Skin of body (tissue), 3 donors: ENCODE results near the gene NTMT2. TPM values are rescaled to one million over a fixed set of nuclear protein-coding genes. Genes with fewer than 3 reads are reported as not detected.

Experiments
- DNase-seq: peaks from one replicate; lab custom pipeline; 2025; lab: John Stamatoyannopoulos, UW
- small RNA-seq: library from RNA; depleted of rRNA; stranded (forward); fragments of <200 nt; gene quantifications from one replicate; pipeline ENCODE3, GENCODE V24; 2014; ENCODE audit warnings: low replicate concordance
- total RNA-seq: library from RNA; depleted of rRNA; stranded (reverse); fragments of >200 nt; gene quantifications from one replicate; pipeline ENCODE4 v1.2.3, GENCODE V29; 2014

The NTMT2 gene
- total RNA-seq, 1 donor from 2014 or later: not detected

DNA sequence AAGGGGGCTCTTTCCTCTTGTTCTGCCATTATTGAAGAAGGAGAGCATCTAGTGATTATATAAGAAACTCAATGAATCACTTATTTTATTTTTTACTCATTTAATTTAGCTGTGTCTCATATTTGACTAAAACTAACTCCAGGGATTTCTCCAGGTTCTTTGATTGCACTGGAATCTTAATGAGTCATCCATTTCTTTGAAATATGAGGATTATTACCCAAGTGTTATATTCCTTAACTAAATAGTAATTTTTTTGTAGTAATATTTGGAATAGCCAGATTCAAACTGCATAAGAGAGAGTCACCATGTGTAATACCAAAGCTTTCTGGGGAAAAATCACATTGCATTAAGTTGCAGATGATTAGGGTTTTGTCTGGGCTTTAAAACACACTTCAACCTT, 59.5 kb downstream of the NTMT2 start:
- no peak for DNase-seq

DNA sequence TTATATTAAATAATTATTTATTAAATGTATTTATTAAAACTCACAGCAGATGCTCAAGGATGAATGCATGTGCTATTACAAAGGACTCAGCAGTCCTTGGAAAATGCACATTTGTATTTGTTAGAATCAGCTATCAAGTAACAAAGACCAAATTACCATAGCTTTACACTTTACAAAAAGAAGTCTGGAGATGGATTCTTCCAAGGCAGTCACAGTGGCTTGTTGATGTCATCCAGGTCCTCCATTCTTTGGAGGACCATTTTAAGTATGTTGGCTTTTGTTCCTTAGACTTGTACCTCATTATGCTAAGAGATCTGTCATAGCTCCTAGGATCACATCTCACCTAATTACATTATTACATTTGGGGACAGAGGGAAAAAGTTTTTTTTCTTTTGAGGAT, 63.4 kb downstream of the NTMT2 start:
- no peak for DNase-seq

DNA sequence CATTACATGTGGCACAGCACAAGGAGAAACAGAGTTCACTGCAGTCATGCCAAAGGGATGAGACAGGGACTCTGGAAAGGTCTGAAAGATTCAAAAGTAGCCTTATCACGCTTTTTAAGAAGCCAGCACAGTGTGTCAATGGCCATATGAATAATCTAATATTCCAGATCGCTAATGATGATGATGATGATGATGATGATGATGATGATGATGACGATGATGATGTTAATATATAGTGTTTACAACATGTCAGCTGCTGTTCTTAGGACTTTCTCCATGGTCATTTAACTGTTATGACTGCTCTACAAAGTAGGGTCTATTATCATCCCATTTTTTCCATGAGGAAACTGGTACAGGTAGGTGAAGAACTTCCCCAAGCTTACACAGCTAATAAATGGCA, 64.4 kb downstream of the NTMT2 start:
- no peak for DNase-seq

DNA sequence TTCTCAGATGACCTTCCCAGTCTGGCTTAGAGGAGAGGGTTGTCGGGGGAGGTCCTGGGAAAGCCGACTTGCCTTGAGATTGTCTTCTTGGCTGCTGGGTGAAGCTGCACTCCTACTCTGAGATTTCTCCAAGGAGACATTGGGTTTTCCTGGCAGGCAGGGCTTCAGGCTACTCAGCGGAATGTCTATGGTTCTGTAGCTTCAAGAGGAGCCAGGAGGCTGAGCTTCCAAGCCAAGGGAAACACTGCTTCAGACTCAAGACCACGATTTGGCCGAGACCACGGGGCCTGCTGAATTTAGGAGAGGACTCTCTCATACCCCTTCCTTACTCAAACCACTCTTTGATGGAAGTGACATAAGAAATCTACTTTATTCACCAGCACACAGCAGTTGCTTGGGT, 67.8 kb downstream of the NTMT2 start:
- no peak for DNase-seq

DNA sequence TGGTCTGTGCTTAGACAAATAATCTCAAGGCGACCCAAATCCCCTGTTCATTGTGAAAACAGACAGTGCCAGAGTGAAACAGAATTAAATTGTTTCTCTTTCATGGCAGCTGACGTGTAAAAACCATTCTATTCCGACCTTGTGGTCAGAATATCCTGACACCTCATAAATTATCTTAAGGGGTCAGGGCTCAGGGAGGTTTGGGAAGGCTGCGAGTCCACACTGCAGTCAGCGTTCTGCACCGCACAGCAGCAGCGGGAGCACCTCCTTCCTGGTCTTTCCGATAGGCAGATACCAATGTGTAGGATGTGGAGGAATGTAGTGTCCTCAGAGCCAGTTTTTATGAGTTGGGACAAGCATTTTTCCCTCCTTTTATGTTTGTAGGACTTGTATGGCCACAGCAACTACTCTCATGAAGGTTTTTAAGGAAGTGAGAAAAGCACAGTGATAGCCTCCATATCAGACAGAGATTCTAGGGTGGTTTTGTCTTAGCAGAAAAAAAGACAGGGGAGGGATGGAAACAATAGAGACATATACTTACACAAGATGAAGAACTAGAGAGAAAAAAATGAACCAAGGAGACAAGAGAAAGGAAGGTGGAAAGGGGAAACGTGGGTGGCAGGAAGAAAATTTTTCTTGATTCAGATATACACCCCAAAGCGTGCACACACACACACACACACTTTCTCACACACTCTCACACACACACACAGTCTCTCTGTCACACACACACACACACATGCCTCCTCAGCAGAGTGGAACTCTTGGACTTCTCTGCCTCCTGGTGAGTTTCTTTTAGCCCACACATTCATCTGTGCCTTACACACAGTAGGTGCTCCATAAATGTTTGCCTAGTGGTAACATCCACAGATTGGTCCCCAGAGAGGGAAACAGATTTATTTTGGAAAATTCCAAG, 68.6 kb downstream of the NTMT2 start:
- no peak for DNase-seq

DNA sequence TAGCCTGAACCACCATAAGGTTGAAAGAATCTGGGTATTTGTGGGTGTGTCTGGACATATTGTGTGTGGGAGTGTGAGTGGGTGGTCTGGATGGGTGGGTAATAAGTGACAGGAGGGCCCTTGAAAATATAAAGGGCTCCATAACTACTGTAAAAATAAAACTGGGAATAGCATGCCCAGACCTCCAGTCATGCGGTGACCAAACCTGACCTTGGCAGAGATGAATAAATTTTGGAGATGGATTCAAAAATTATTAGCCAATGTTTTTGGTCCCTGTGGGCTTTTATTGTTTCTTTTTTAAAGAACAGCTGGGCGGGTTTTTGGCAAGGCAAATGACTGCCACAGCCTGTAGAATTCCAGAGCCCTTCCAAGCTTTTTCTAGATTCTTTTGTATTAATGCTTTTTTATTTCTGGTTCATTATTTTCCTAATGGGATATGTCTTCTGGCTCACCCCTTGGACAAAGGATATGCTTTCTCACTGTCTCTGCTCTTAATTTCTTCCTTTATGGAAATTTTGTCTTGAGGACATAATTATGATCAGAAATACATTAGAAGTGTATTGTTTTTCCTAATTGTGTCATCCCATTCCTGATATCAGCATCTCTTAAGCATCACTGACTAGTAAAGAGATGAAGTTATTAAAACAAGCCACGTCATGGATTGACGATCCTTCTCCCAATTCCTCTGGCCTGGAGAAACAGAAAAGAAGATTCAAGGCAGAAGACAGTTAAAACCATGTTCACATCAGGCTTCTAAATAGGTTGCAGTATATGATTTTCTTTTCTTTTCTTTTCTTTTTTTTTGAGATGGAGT, 69.5 kb downstream of the NTMT2 start:
- DNase-seq: peak; percentile 90

DNA sequence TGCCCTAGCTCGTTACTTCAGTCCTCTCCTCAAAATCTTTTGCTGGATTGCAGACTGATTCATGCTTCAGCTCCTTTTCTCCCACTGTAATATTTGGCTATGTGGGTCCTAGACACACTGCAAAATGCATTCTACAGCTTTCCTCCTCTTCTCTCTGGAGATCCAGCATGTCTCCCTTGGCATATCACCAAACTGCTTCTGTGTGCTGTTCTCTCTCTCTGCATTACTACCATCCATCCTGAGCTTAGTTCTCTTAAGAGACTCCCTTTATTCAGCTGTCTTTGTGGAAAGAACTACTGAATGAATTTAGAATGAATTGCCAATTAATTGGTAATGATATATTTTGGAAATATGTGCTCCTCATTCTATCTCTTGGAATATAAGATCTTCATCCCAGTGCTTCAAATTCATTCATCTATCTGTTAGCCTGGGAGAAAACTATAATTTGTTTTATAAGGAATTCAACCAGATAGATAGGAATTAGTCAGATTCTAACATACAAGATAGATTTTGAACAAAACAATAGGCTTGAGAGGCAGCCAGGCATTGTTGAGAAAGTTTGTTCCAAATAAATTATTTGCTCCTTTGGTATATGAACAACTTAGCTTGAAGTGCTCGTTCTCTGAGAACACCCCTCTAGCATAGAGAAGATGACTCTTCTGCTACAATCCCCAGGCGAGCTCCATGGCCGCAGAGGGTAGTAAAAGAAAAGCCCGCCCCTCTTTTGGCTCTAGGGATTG, 71.9 kb downstream of the NTMT2 start:
- no peak for DNase-seq

DNA sequence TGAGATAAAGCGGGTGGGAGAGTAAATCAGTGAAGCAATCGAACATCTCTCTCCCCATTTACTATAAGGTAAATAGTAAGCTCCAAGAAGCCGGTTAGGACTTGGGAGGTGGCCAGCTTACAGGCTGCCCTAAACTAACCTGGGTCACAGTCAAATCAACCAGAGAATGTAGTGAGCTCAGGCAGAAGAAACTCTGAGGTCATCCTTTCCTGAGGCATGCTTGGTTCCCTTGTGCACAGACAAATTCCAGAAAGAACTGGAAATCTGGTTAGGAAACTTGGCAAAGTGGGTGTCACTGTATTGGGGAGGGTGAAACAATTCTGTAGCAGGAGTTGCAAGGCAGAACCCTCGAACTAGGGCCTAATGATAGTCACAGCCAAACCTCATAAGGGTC, 72.5 kb downstream of the NTMT2 start:
- DNase-seq: peak; percentile 35

Small RNAs within 50 kb of the gene (small RNA-seq; reads per million reads assigned to genes)
- gene MIR3119-2: not detected

Other genes with a start within 250 kb of the NTMT2 start
- 35.5 TPM for gene KIFAP3, start 71.3 kb upstream of the NTMT2 start, total RNA-seq